H9 (cell line): ENCODE measurements around the gene NRXN3. TPM values are rescaled to one million over a fixed set of nuclear protein-coding genes. Genes with fewer than 3 reads are reported as not detected.

ENCODE experiments used
- DNase-seq: peaks from one replicate; pipeline ENCODE4 v3.0.0-alpha.2; 2017
- H2AFZ ChIP-seq: one replicate; pipeline ENCODE4 v1.6.1; 2013; ENCODE audit warnings: mild to moderate bottlenecking, low read length, control low read depth, moderate library complexity
- H2AK5ac ChIP-seq: 2 replicates; pipeline ENCODE4 v1.6.1; 2013; ENCODE audit warnings: low read length, control low read depth, mixed read lengths; ENCODE audit not compliant: insufficient read length
- H2BK120ac ChIP-seq: one replicate; pipeline ENCODE4 v1.6.1; 2013; ENCODE audit warnings: low read depth, mild to moderate bottlenecking, low read length, control low read depth, inconsistent platforms; ENCODE audit not compliant: poor library complexity, severe bottlenecking
- H2BK12ac ChIP-seq: 2 replicates; pipeline ENCODE4 v1.6.1; 2013; ENCODE audit warnings: low read length, control low read depth, mixed read lengths, low read depth; ENCODE audit not compliant: insufficient read length
- H2BK15ac ChIP-seq: 2 replicates; pipeline ENCODE4 v1.6.1; 2013; ENCODE audit warnings: low read depth, low read length, control low read depth
- H2BK20ac ChIP-seq: one replicate; pipeline ENCODE4 v1.6.1; 2013; ENCODE audit warnings: low read depth, mild to moderate bottlenecking, low read length, control low read depth, inconsistent platforms; ENCODE audit not compliant: poor library complexity, severe bottlenecking
- H2BK5ac ChIP-seq: 2 replicates; pipeline ENCODE4 v1.6.1; 2013; ENCODE audit warnings: low read length, control low read depth, mixed read lengths; ENCODE audit not compliant: insufficient read length
- H3K14ac ChIP-seq: 2 replicates; pipeline ENCODE4 v1.6.1; 2013; ENCODE audit warnings: low read length, control low read depth; ENCODE audit not compliant: insufficient read depth
- H3K18ac ChIP-seq: 2 replicates; pipeline ENCODE4 v1.6.1; 2013; ENCODE audit warnings: low read depth, mild to moderate bottlenecking, mixed read lengths, low read length, control low read depth; ENCODE audit not compliant: insufficient read length
- H3K23ac ChIP-seq: 2 replicates; pipeline ENCODE4 v1.6.1; 2013; ENCODE audit warnings: low read length, control low read depth, mixed read lengths, low read depth; ENCODE audit not compliant: insufficient read length
- H3K23me2 ChIP-seq: 2 replicates; pipeline ENCODE4 v1.6.1; 2013; ENCODE audit warnings: low read depth, mild to moderate bottlenecking, mixed read lengths, low read length, control low read depth; ENCODE audit not compliant: insufficient read length, poor library complexity, severe bottlenecking
- H3K27ac ChIP-seq: 2 replicates; pipeline ENCODE4 v1.5.1; 2013; ENCODE audit warnings: low read length, control low read depth, mixed read lengths, low read depth; ENCODE audit not compliant: insufficient read length
- H3K27me3 ChIP-seq: 2 replicates; pipeline ENCODE4 v1.6.1; 2013; ENCODE audit warnings: low read length, control low read depth, inconsistent platforms; ENCODE audit not compliant: insufficient read depth
- H3K4ac ChIP-seq: 2 replicates; pipeline ENCODE4 v1.6.1; 2013; ENCODE audit warnings: low read depth, mild to moderate bottlenecking, control low read depth, inconsistent platforms, low read length, moderate library complexity
- H3K4me1 ChIP-seq: 2 replicates; pipeline ENCODE4 v1.6.1; 2013; ENCODE audit warnings: low read length, control low read depth, inconsistent platforms; ENCODE audit not compliant: insufficient read depth
- H3K4me2 ChIP-seq: 2 replicates; pipeline ENCODE4 v1.6.1; 2013; ENCODE audit warnings: low read length, control low read depth, mixed read lengths; ENCODE audit not compliant: insufficient read length, insufficient read depth
- H3K56ac ChIP-seq: 2 replicates; pipeline ENCODE4 v1.6.1; 2013; ENCODE audit warnings: low read depth, mild to moderate bottlenecking, mixed read lengths, low read length, control low read depth; ENCODE audit not compliant: insufficient read length
- H3K79me1 ChIP-seq: 2 replicates; pipeline ENCODE4 v1.6.1; 2013; ENCODE audit warnings: low read depth, mild to moderate bottlenecking, moderate library complexity, low read length, control low read depth, inconsistent platforms; ENCODE audit not compliant: insufficient read depth, poor library complexity, severe bottlenecking
- H3K79me2 ChIP-seq: 2 replicates; pipeline ENCODE4 v1.6.1; 2013; ENCODE audit warnings: low read length, control low read depth, inconsistent platforms; ENCODE audit not compliant: insufficient read depth
- H3K9ac ChIP-seq: 2 replicates; pipeline ENCODE4 v1.6.1; 2013; ENCODE audit warnings: low read length, control low read depth, mixed read lengths; ENCODE audit not compliant: insufficient read length; ENCODE audit errors: extremely low read depth
- H3K9me3 ChIP-seq: one replicate; pipeline ENCODE4 v1.6.1; 2013; ENCODE audit warnings: low read depth, low read length, inconsistent platforms; ENCODE audit not compliant: control insufficient read depth
- H3T11ph ChIP-seq: one replicate; pipeline ENCODE4 v1.6.1; 2013; ENCODE audit warnings: mild to moderate bottlenecking, low read length, control low read depth, inconsistent platforms
- H4K20me1 ChIP-seq: one replicate; pipeline ENCODE4 v1.6.1; 2013; ENCODE audit not compliant: control insufficient read depth, insufficient read length, insufficient read depth
- H4K5ac ChIP-seq: 2 replicates; pipeline ENCODE4 v1.6.1; 2013; ENCODE audit warnings: low read depth, mild to moderate bottlenecking, mixed read lengths, low read length, control low read depth; ENCODE audit not compliant: insufficient read length
- H4K8ac ChIP-seq: replicated peaks from 2 replicates; pipeline ENCODE4 v1.6.1; 2013; ENCODE audit warnings: low read length, control low read depth, mixed read lengths, low read depth; ENCODE audit not compliant: insufficient read length
- H4K91ac ChIP-seq: 2 replicates; pipeline ENCODE4 v1.6.1; 2013; ENCODE audit warnings: low read depth, mild to moderate bottlenecking, moderate library complexity, mixed read lengths, low read length, control low read depth; ENCODE audit not compliant: insufficient read length
- H3K27ac Mint-ChIP-seq, 3 experiments: 2 replicates in 2 of 3; 3 replicates in 1 of 3; pipeline ENCODE4 v1.8.0; 2020 to 2021; ENCODE audit warnings: mixed read lengths in 3 of 3, mild to moderate bottlenecking in 1 of 3, moderate library complexity in 1 of 3
- H3K27me3 Mint-ChIP-seq: 2 replicates; pipeline ENCODE4 v1.8.0; 2021; ENCODE audit warnings: low read depth, mild to moderate bottlenecking, moderate library complexity, mixed read lengths
- H3K36me3 Mint-ChIP-seq, 3 experiments: 2 replicates in 2 of 3; 3 replicates in 1 of 3; pipeline ENCODE4 v1.8.0; 2020 to 2021; ENCODE audit warnings: low read depth in 3 of 3, mixed read lengths in 3 of 3; ENCODE audit not compliant: insufficient read depth in 1 of 3
- H3K4me1 Mint-ChIP-seq, 2 experiments: 2 replicates each; pipeline ENCODE4 v1.8.0; 2020; ENCODE audit warnings: mixed read lengths in 2 of 2
- H3K4me3 Mint-ChIP-seq, 2 experiments: 2 replicates in 1 of 2; 3 replicates in 1 of 2; pipeline ENCODE4 v1.8.0; 2020 to 2021; ENCODE audit warnings: mild to moderate bottlenecking in 2 of 2, mixed read lengths in 2 of 2, moderate library complexity in 1 of 2
- H3K9me3 Mint-ChIP-seq, 2 experiments: 2 replicates in 1 of 2; 3 replicates in 1 of 2; pipeline ENCODE4 v1.8.0; 2020; ENCODE audit warnings: mild to moderate bottlenecking in 2 of 2, mixed read lengths in 2 of 2, moderate library complexity in 1 of 2
- CTCF ChIP-seq: fragments of 200-600 bp; sonication (generic); conservative IDR thresholded peaks from 3 replicates; pipeline ENCODE4 v1.8.0; 2021; ENCODE audit warnings: antibody characterized with exemption, mild to moderate bottlenecking
- WGBS: extraction: QIAGEN DNeasy Blood & Tissue Kit; methylation state at CpG from one replicate; pipeline ENCODE4 v1.1.7; 2013; ENCODE audit warnings: missing lambda C conversion rate, low lambda C conversion rate, mixed read lengths; ENCODE audit not compliant: insufficient read length; ENCODE audit errors: extremely low coverage; 5-methylcytosine and 5-hydroxymethylcytosine counted together
- total RNA-seq: library from RNA; stranded (reverse); gene quantifications from 2 replicates; pipeline ENCODE4 v1.2.1, GENCODE V29; 2021

The NRXN3 gene
- total RNA-seq, 1 experiment from 2014 or later = 1.8 TPM

DNA sequence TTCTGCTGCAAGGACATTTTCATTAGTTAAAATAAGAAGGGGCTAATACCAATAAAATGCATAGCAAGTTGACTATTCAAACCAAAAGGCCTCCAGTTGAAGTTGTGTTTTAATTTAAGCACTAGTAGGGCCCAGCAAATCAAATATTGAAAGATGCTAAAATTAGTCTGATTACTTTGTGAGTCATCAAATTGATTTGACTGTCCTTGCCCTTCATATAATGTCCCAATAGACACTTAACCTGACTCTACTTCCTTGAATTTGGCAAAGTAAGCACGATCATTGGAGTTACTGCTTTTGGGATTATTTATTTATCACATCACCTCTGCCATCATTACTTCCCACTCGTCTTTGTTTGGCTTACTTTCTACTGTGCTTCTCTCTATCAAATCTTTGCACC is 1242.6 kb downstream of the NRXN3 start:
- Histone ChIP-seq H3K79me1 (no peaks in the 10 kb centered on the region), H2BK20ac (no peak overlapping the region), H3K4ac (no peak overlapping the region), H2AK5ac (no peak overlapping the region), H3K18ac (no peak overlapping the region), H3K23ac (no peak overlapping the region), H4K5ac (no peak overlapping the region), H3K23me2 (no peaks in the 10 kb centered on the region), H3K4me1 (no peaks in the 10 kb centered on the region), H3K4me2 (no peak overlapping the region), H4K20me1 (no peaks in the 10 kb centered on the region), H3K9me3 (no peaks in the 10 kb centered on the region), H3K9ac (no peak overlapping the region), H3T11ph (no peak overlapping the region), H2BK15ac (no peak overlapping the region), H3K27ac (no peak overlapping the region), H3K79me2 (no peaks in the 10 kb centered on the region), H4K91ac (no peak overlapping the region), H2BK120ac (no peak overlapping the region), H3K14ac (no peak overlapping the region), H2BK5ac (no peak overlapping the region), H3K27me3 (no peaks in the 10 kb centered on the region), H2AFZ (no peak overlapping the region), H4K8ac (no peak overlapping the region), H3K56ac (no peak overlapping the region), H2BK12ac (no peak overlapping the region)
- no peak for TF ChIP-seq CTCF
- no peak for DNase-seq
- peaks cover 21 to 28% of the 10 kb centered on the region in 2 experiments for H3K4me1 Mint-ChIP-seq
- no peaks in the 10 kb centered on the region for H3K36me3 Mint-ChIP-seq
- no peaks in the 10 kb centered on the region for H3K9me3 Mint-ChIP-seq
- no CpG with 5 or more reads among the region's 2 CpGs for WGBS
- no peak overlapping the region for H3K27ac Mint-ChIP-seq
- H3K27me3 Mint-ChIP-seq = no peaks in the 10 kb centered on the region
- no peak overlapping the region for H3K4me3 Mint-ChIP-seq
